HG03108 (cell line): ENCODE data around the gene ARL15.

ENCODE experiments used
- ATAC-seq: cut with Tn5 transposase; IDR thresholded peaks from one replicate; pipeline ENCODE4 v1.9.1; 2021; ENCODE audit warnings: moderate library complexity; ENCODE audit not compliant: unreplicated experiment

The ARL15 gene

DNA sequence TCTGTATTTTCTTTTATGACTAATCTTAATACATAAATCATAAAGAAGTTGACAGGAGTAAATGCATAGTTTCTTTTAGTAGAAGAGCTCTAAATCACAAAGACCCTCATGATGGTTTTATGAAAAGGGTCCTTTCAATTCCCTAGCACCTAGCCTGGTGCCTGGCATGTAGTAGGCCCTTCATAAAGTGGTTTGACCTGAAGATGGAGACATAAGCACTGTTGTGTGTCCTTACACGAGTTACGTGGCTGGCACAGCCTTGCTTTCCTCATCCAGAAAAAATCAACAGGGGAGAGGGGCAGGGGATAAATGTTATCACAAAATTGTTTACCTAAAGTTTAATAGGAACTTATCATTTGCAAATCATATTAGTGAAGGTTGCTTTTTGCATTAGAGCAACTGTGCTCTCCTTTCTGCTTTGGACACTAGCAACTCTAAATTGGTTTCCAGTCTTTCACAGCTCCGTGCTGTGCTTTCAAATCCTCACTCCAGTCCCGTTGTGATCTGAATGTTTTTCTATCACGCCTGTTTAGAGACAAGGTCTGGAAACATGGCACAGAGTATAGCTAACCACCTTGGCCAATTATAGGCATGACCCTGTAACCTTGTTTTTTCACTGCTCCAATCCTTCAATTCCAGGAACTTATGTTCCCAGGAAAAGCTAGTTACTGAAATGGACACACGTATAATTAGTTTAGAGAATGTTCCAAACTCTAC, 55.7 kb downstream of the ARL15 start:
- ATAC-seq, result no peak

- ATAC-seq, result no peak
Observed at GRCh38 chr5:54251981-54252380, 58.4 kb downstream of the ARL15 start.

- ATAC-seq, result no peak
Observed at GRCh38 chr5:54249210-54250028, 61.0 kb downstream of the ARL15 start.

- ATAC-seq, result no peak
Observed at GRCh38 chr5:54247226-54247625, 63.1 kb downstream of the ARL15 start.

GRCh38 chr5:54243483-54244080, 66.8 kb downstream of the ARL15 start:
- no peak for ATAC-seq

DNA sequence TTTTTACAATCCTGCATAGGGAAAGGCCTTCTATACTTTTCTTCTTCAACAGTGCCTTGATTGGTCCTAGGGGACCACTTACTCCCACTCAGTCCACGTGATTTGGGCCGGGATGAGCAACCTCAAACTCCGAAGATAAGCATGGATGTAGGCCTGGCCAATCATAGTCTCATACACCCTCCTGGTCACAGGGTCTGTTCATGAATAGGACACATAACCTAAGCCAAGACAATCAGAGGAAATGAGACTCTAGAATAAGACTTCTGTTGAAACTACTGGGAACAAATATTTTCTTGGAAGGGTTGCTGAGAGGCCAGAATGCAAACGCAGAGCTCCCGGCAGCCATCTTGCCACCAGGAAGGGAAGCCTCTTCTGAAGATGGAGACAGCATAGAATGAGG, 68.1 kb downstream of the ARL15 start:
- no peak for ATAC-seq

GRCh38 chr5:54234304-54234933, 76.0 kb downstream of the ARL15 start:
- peak; percentile 49 for ATAC-seq

GRCh38 chr5:54230936-54231685, 79.3 kb downstream of the ARL15 start:
- ATAC-seq, result no peak

DNA sequence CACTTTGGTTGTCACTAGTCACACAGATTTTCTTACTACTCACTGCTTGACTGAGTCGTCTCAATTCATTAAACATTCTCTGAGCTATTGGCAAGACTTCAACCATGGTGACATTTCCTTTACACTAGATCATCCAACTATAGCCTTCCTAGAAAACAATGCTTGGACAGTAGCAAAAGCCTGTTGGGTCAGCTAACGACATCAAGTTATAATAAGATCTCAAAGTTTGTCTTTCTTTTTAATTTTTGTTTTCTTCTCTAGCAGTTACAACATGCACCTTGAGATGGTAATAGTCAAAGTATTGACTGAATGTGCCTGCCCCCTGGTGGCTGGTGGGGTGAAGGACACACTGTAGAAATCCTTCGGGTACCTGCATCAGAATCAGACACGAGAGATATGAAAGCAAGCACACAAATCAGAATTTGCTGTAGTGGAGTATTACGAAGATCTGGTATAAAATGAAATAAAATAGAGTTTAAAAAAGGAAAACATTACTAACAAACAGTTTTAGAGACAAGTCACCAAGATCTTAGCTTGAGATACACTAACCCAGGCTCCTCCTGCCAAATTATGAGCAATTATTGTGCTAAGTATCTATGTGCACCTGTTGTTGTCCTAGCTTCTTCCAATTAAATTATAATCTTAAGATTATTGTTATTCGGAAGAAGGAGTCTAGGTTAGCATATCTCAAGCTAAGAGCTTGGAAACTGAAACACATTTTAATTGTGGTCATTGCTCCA, 81.2 kb downstream of the ARL15 start:
- peak; percentile 86 for ATAC-seq

DNA sequence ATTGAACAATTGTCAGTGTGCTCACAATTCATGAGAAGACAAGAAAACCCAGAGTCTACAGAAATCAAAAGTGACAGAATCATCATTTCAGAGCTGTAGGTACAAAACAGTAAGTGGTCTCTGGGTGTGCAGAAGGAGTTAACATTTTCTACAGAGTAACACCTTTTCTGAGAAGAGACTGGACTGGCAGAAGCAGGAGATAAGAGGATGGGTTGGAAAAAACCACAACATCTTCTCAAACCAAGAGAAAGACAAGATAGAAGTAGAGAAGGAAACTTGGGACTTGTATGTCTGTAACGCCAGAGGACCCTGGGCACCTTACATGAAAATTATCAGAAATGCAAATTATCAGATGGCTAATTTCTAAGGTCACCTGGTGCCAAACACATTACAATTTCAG, 82.6 kb downstream of the ARL15 start:
- no peak for ATAC-seq

DNA sequence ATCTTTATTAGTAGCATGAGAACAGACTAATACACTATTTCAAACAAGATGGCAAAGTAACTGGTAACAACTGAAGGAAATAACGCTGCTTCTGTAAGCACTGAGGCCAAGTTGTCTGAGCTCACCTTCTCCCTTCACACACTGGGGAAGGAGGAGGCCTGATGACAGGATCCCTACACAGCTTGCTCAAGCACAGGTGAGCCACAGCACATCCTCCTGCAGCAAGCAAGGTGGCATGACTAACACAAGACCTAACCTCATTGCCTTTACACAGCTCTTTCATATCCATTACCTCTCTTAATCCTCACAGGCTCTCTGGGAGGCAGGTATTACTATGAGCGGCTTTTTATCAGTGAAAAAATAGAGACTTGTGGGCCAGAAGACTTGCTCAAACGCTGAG, 83.3 kb downstream of the ARL15 start:
- no peak for ATAC-seq

DNA sequence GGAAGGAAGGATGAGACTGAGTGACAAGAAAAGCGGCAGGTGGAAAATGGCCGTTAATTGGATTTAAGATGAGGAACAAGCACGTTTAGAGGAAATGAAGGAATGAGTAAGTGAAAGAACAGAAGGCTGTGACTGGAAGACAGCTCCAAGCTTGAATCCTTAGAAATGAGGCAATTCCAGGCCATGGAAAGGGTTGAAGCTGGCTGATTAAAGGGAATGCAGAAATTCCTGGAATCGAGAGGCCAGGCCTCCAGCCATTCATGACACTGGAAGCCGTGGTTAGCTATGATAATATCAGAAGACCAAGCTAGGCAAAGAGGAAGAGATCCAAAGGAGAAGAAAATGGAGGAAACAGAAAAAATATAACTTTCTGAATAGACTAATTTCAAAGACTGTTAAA, 84.2 kb downstream of the ARL15 start:
- no peak for ATAC-seq

GRCh38 chr5:54224103-54224826, 86.1 kb downstream of the ARL15 start:
- no peak for ATAC-seq

DNA sequence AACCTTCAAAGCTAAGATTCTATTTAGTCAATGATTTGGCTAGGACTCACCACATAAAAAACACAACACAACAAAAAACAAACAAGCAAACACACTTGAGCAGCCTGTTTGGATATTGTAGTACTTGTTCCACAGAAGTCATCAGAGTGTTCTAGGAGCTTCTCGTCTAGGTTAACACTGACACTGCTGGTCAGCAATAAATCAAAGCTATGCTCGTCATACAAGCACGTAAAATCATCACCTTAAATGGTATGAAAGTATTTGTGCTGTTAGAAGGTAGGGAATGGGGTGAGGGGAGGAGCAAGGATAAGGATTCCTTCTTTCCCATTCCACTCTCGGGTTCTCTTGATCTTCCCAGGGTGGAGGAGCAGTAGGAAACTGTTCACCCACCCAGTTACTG, 88.0 kb downstream of the ARL15 start:
- no peak for ATAC-seq

DNA sequence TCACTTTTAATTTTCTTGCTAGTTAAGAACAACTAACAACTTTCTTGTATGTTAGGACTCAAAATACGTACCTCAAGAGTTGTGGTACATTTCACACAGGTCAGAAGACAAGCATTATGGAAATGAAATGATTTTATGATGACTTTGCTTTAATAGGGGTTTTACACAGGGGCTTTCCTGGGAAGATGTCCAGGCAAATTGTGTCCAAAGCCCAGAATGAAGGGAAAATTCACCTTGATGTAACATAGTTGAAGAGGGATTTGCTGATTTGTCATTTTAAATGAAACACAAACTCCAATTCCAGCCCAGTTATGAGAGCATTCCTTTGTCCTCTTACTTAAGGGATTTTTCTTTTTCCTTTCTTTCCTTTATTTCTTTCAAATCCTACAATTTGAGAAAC, 89.2 kb downstream of the ARL15 start:
- ATAC-seq, result no peak

- ATAC-seq, result no peak
Observed at GRCh38 chr5:54220230-54221040, 89.9 kb downstream of the ARL15 start.

DNA sequence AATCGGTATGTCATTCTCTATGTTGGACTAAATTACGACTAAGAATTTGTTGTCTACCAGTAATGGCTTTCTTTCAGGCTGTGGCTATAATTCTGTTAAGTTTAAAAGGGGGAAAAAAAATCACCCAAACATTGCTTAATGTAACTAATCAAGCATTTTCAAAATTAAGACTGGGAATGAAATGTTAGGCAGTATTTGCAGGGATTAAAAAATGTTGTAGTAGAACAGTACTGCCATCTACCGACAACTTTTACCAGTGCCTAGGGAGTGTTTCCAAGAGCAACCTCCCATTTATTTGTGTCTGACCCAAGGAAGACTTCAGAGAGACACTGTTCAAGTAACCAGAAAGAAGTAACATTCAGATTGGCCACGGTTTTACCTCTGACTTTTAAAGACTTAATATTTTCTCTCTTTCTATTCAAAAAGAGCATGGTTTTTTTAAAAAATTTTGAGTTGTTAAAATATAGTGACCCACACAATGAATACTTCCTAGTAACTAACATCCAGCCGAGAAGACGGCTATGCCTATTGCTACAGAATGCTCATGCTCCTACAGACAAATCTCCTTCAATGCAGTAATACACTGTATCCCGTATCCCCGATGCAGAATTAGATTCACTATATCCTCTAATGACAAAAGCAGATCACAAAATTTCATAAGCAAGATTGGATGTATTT, 92.4 kb downstream of the ARL15 start:
- no peak for ATAC-seq

- ATAC-seq, result no peak
Observed at GRCh38 chr5:54215233-54215736, 95.1 kb downstream of the ARL15 start.
